ELR (cell line): ENCODE measurements around the gene UBIAD1.

Experiments used
- DNase-seq: peaks from one replicate; pipeline ENCODE4 v3.0.0-alpha.2; 2015; ENCODE audit warnings: low read depth

Gene UBIAD1

GRCh38 chr1:11311816-11312755 is 39.1 kb downstream of the UBIAD1 start:
- DNase-seq: no peak

DNA sequence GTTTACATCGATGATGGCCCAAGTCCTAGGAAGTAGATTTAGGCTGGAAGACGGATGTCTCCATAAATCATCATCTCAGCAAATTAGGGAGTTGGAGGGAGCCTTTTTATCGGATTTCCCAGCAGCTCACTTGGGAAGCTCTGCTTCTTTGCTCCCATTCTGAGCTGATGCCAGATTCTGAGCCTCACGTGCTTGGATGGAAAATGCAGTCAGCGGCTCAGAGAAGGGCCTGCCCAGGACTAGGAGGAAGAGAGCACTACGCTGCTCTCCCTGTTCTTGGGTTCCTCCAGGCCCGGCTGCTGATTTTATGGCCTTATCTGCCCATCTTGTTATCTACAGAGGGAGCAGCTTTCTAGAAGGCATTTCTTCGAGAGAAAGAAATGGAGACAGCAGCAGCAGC is 42.0 kb downstream of the UBIAD1 start:
- DNase-seq: no peak

- DNase-seq: no peak
These were observed 43.7 kb downstream of the UBIAD1 start for GRCh38 chr1:11316701-11317100.

DNA sequence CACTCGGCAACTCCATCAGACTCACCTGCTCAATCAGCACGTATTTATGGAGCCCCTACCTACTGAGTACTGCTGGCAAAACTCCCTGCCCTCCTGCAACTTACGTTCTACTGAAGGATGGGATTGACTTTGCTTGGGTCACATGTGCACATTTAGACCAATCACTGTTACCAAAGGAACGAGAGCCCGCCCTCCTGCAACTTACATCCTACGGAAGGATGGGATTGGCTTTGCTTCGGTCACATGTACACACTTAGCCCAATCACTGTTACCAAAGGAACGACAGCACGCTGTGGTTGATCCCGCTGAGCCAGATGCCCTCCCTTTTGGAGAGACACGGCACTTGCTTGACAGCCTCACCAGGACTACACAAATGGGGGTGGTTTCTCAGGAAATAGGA is 46.0 kb downstream of the UBIAD1 start:
- DNase-seq: no peak

DNA sequence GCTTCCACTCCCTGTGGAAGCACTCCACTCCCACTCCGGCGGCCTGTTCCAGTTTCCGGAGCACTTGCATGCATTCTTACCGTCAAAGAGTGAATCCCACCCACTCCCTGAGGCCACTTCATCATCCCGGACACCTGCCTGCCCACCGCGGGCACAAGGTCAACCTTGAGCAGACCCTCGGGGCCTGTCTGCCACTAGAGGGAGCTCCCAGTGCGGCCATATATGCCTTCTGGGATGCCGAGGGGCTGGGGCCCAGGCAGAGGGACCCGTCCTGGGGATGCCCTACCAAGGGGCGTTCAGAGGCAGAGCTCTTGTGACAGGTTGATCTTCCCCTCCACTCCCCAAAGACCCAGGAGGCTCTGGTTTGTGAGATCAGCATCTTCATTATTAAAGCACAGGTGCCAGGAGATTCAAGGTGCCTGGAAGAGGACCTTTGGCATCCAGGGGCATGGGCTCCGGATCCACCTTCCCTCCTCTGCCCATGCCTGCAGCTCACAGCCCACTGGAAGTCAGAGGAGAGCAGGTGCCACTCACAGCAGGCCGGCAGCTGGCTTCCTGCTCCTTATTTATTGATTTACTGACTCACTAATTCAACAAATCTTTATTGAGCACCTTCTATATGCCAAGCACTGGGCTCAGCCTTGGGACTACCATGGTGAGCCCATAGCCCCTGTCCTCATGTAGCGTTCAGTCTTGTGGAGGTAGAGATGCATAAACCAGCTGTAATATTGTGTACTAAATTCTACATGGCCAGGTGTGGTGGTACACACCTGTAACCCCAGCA is 47.3 kb downstream of the UBIAD1 start:
- DNase-seq: peak; percentile 27

DNA sequence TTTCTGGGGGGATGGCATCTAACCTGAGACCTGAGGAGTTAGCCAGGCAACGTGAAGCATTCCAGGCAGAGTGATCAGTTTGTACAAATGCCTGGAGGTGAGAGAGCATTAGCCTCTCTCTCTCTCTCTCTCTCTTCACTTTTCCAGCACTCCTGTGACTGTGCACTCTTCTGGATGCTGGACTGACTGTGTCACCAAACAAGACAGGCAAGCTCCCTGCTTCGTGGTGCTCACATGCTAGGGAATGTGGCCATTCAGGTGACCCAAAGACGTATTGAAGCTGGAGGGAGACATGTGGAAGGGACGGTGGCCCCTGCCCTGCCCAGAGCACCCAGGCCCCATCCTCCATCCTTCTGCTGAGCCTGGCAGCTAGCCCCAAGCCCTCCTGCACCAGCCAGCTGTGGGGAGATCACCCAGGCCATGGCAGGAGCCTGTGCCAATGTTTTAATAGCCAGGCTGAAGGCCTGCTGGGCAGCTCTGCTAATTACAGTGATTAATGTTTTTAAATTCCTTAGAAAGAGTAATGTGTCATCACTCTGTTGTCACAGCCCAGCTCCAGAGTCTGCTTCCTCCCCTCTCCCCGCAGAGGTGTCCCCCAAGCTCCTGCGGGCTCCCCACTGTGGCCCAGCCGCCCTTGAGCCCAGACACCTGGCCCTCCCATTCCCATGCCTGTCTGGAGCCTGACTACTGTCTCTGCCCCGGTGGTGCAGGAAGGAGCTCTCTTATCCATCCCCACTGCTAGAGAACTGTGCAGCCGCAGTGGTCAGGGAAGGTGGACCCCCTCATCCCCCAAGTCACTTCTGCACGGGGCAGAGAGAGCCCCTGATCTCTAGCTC is 48.9 kb downstream of the UBIAD1 start:
- no peak for DNase-seq

GRCh38 chr1:11324567-11325165 is 51.7 kb downstream of the UBIAD1 start:
- DNase-seq: no peak

DNA sequence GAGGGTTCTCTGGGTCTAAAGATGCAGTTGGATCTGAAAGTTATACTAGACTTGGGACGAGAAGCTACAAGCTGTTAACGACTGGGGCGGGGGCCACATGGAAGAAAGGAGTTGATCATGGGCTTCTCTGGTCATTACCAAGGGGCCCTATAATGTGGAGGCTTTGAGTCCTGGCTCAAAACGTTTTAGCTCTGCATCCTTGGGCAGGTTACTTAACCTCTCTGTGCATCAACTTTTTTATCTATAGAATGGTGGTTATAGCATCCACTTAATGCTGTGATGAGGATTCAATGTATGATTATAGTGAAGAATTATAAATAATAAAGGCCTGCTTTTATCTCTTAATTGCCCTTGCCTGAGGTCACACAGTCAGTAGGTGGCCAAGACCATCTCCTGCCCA is 53.1 kb downstream of the UBIAD1 start:
- no peak for DNase-seq

GRCh38 chr1:11328444-11328843 is 55.4 kb downstream of the UBIAD1 start:
- DNase-seq: no peak

- no peak for DNase-seq
These were observed 57.4 kb downstream of the UBIAD1 start for GRCh38 chr1:11330411-11330810.

GRCh38 chr1:11331036-11331944 is 58.3 kb downstream of the UBIAD1 start:
- DNase-seq: no peak

DNA sequence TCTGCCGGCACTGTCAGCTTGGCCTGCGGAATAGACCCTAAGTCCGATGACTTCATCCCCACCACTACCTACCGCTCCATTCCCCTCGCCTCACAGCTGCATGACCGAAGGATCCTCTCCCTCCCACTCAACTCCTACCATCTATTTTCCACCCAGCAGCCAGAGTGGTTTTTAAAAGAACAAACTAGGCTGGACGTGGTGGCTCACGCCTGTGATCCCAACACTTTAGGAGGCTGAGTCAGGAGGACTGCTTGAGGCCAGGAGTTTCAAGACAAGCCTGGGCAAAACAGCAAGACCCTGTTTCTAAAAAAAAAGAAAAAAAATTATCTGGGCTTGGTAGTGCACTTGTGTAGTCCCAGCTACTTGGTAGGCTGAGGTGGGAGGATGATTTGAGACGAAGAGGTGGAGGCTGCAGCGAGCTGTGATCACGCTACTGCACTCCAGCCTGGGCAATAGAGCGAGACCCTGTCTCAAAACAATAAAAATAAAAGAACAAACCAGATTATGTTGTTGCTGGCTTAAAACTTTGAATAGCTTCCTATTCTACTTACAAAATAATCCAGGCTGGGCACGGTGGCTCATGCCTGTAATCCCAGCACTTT is 59.0 kb downstream of the UBIAD1 start:
- DNase-seq: no peak

DNA sequence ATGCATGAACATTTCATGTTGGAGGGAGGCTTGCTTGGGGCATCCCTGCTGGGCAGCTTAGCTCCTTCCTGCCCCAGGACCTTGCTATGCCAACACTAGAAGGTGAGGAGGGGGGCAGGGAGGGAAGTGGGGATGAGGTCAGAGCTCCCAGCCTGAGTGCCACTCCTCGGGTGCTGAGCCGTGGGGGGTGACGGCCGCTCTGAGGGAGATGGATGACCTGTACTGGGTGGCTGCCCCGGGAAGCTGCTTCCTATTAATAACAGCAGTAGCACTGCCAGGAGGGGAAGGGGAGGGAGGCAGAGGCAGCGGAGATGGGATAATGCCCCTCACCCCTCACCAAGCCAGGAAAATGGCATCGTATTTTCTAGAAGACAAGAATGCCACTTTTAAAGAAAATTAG is 60.6 kb downstream of the UBIAD1 start:
- DNase-seq: no peak

DNA sequence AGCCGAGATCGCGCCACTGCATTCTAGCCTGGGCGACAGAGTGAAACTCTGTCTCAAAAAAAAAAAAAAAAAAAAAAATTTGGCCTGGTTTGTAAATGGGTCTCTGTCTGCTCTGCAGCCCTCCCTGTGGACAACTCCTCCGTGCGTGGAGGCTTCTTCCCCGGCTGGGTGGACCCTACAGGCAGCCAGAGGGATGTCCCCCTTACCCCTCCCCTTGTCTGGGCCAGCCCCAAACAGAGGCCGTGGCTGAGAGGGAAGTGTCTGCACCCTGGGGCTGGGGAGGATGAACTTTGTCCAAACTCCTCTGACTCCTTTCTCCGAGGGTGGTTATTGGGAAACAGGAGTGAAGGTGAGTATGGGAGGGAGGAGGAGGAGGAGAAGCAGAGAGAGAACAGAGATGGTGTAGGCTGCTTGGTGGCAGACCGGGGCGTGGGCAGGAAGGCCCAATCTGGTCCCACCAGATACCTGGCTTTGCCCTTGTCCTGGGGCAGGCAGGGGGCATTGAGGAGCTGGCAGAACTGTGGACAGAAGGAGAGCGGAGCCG is 61.3 kb downstream of the UBIAD1 start:
- no peak for DNase-seq

- DNase-seq: no peak
These were observed 61.8 kb downstream of the UBIAD1 start for GRCh38 chr1:11334821-11335220.

- DNase-seq: no peak
These were observed 62.5 kb downstream of the UBIAD1 start for GRCh38 chr1:11335417-11336056.

DNA sequence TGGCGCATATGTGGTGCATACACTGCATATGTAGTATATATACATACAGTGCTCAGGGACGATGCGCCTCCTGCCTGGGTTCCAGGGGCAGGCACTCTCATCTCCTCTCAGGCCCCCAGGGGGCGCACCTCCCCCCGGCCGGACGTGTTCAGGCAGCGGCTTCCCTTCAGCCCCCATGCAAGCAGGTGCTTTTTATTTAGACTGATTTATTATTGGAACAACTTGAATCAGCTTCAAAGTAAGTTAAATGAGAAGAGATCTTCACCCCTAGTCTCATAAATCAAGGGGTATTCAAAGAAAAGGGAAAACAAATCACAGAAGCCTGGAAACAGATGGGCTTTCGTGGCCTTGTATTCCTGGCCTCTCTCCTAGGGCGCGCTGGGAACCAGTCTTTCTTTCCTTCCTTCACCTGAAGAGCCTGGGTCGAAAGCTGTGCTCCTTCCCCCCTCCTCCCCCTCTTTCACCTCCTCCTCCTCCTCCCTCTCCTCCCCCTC is 64.6 kb downstream of the UBIAD1 start:
- DNase-seq: peak; percentile 46
